Measurements from ENCODE around the gene ROS1. TPM values are rescaled to one million over a fixed set of nuclear protein-coding genes. Genes with fewer than 3 reads are reported as not detected.
"Not testable (repeated sequence)": the region's sequence is repeated elsewhere in the genome, so short reads cannot be mapped to it uniquely, and the experiment has no call there.

Gene ROS1
- total RNA-seq = 0.11 TPM
- long read RNA-seq = 0 reads

GRCh38 chr6:117425431-117426153 is at the start of gene ROS1:
TSS of gene ROS1 (minus strand) at chr6:117425942. CDS start at chr6:117425656, 286 bp downstream.
- ATAC-seq (ENCODE audit: poor library complexity) (no peak), DNase-seq (no peak)
- intact Hi-C loops (cut with DNase I) = no loop called here

- intact Hi-C loops (cut with DNase I) = no loop called here
- ATAC-seq (ENCODE audit: poor library complexity) = no peak
- DNase-seq = no peak
Measured at GRCh38 chr6:117473401-117473800, 47.7 kb upstream of the ROS1 start.

GRCh38 chr6:117472667-117473066 is 46.9 kb upstream of the ROS1 start:
- intact Hi-C loops (cut with DNase I) = no loop called here
- ATAC-seq (ENCODE audit: poor library complexity) (no peak), DNase-seq (no peak)

- ATAC-seq (ENCODE audit: poor library complexity) = no peak
- DNase-seq = no peak
- intact Hi-C loops (cut with DNase I) = no loop called here
Measured at GRCh38 chr6:117469791-117470190, 44.0 kb upstream of the ROS1 start.

GRCh38 chr6:117469356-117469755 is 43.6 kb upstream of the ROS1 start:
- ATAC-seq (ENCODE audit: poor library complexity) (no peak), DNase-seq (no peak)
- intact Hi-C loops (cut with DNase I) = no loop called here

- ATAC-seq (ENCODE audit: poor library complexity); DNase-seq; intact Hi-C loops (cut with DNase I): not testable (repeated sequence)
Measured at GRCh38 chr6:117468527-117468926, 42.8 kb upstream of the ROS1 start.

- ATAC-seq (ENCODE audit: poor library complexity) (no peak), DNase-seq (no peak)
- intact Hi-C loops (cut with DNase I) = no loop called here
Measured at GRCh38 chr6:117467876-117468275, 42.1 kb upstream of the ROS1 start.

GRCh38 chr6:117465691-117466090 is 39.9 kb upstream of the ROS1 start:
- DNase-seq (no peak), ATAC-seq (ENCODE audit: poor library complexity) (no peak)
- intact Hi-C loops (cut with DNase I) = no loop called here

GRCh38 chr6:117464700-117465099 is 39.0 kb upstream of the ROS1 start:
- intact Hi-C loops (cut with DNase I) = no loop called here
- DNase-seq (no peak), ATAC-seq (ENCODE audit: poor library complexity) (no peak)

- ATAC-seq (ENCODE audit: poor library complexity) (no peak), DNase-seq (no peak)
- intact Hi-C loops (cut with DNase I) = no loop called here
Measured at GRCh38 chr6:117463762-117464665, 38.3 kb upstream of the ROS1 start.

- ATAC-seq (ENCODE audit: poor library complexity) (no peak), DNase-seq (no peak)
- intact Hi-C loops (cut with DNase I) = no loop called here
Measured at GRCh38 chr6:117459204-117459944, 33.6 kb upstream of the ROS1 start.

- ATAC-seq (ENCODE audit: poor library complexity) (no peak), DNase-seq (no peak)
- intact Hi-C loops (cut with DNase I) = no loop called here
Measured at GRCh38 chr6:117456998-117457397, 31.3 kb upstream of the ROS1 start.

GRCh38 chr6:117456250-117456649 is 30.5 kb upstream of the ROS1 start:
- ATAC-seq (ENCODE audit: poor library complexity) (no peak), DNase-seq (no peak)
- intact Hi-C loops (cut with DNase I) = no loop called here

GRCh38 chr6:117451671-117452070 is 25.9 kb upstream of the ROS1 start:
- DNase-seq (no peak), ATAC-seq (ENCODE audit: poor library complexity) (no peak)
- intact Hi-C loops (cut with DNase I) = loop anchor here (5.0 kb wide), 1 partner anchor 106 kb away; no protein-coding TSS in a partner anchor

- intact Hi-C loops (cut with DNase I) = loop anchor here (5.0 to 10.0 kb wide), 2 partner anchors 95 to 108 kb away; no protein-coding TSS in a partner anchor
- no peak for DNase-seq
- peak; percentile 43 for ATAC-seq (ENCODE audit: poor library complexity)
Measured at GRCh38 chr6:117449549-117450439, 24.1 kb upstream of the ROS1 start.

GRCh38 chr6:117448732-117449485 is 23.2 kb upstream of the ROS1 start:
- ATAC-seq (ENCODE audit: poor library complexity) = no peak
- DNase-seq = no peak
- intact Hi-C loops (cut with DNase I) = loop anchor here (10.0 kb wide), 1 partner anchor 94 kb away; no protein-coding TSS in a partner anchor

GRCh38 chr6:117448011-117448410 is 22.3 kb upstream of the ROS1 start:
- no peak for ATAC-seq (ENCODE audit: poor library complexity)

More at GRCh38 chr6:117448011-117448410, 22.3 kb upstream of the ROS1 start:
- no peak for DNase-seq
- intact Hi-C loops (cut with DNase I) = loop anchor here (10.0 kb wide), 1 partner anchor 93 kb away; no protein-coding TSS in a partner anchor

Data from Right ventricle myocardium superior (tissue), 1 donor.